ENCODE data around the gene OR6B1.
"Not testable (repeated sequence)": the region's sequence is repeated elsewhere in the genome, so short reads cannot be mapped to it uniquely, and the experiment has no call there.

The OR6B1 gene

GRCh38 chr7:144038887-144039286 is 38.8 kb downstream of the OR6B1 start:
- DNase-seq (ENCODE audit: low read depth), result no peak

DNA sequence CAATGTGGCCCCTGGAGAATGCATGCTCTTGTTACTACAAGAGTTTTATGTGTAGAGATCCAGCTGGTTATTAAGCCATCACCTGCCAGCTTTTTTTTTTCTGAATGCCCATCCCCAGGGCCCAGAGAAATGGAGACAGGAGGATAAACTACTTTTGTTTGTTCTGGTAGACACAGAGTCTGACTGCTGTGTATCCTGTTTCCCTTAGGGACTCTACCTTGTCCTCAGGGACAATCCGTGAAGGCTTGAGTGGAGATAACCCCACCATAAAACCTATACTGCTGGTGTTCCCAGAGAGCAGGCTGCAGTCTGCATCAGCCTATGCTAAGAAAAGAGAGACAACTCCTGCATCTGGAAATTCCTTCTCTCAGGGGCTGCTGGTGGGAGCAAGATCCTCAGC is 48.5 kb downstream of the OR6B1 start, which contains the start of gene OR2A5:
Gene OR2A5, plus strand, starts transcription at position 301 of the 400 bp plus-strand sequence. CDS start 1,454 bp downstream, outside the sequence.
- no peak for DNase-seq (ENCODE audit: low read depth)

DNA sequence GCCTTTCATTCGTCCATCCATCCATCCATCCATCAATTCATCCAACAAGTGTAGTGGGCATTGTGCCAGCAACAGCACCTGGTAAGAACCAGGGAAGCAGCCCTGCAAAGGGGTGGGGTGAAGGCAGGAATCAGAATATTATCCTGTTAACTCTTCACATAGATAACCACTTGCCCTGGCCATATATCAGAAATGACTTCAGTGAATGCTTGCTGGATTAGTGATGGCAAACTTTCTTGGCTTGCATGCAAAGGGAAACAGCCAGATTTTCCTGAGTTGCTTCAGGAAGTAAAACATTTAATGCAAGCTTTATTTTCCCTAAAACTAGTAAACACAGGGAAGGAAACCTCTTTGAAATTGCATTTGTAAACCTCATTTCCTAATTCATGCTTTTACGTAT is 49.4 kb downstream of the OR6B1 start:
- no peak for DNase-seq (ENCODE audit: low read depth)

GRCh38 chr7:144050093-144050492 is 50.0 kb downstream of the OR6B1 start:
- no peak for DNase-seq (ENCODE audit: low read depth)

DNA sequence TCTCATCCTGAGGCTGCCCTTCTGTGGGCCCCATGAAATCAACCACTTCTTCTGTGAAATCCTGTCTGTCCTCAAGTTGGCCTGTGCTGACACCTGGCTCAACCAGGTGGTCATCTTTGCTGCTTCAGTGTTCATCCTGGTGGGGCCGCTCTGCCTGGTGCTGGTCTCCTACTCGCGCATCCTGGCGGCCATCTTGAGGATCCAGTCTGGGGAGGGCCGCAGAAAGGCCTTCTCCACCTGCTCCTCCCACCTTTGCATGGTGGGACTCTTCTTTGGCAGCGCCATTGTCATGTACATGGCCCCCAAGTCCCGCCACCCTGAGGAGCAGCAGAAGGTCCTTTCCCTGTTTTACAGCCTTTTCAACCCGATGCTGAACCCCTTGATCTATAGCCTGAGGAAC is 50.8 kb downstream of the OR6B1 start:
- DNase-seq (ENCODE audit: low read depth), result not testable (repeated sequence)

DNA sequence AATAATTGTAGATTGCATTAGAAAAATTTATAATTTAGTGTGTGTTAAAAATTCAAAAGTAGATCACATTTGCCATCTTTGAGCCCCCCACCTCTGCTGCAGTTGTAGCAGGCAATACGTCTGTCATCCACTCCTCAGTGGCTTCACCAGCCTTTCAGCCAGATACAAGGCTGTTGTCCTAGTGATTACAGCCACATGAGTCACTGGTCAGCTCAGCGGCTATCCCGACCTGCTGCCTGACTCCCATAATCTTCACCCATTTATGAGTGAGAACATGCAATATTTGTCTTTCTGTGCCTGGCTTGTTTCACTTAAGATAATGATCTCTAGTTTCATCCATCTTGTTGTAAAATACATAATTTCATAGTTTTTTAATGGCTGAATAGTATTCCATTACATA is 57.8 kb downstream of the OR6B1 start:
- no peak for DNase-seq (ENCODE audit: low read depth)

Data from stimulated activated CD8-positive, alpha-beta memory T cell treated with anti-CD3 and anti-CD28 coated beads, Interleukin-15, amount 100 ng/mL, for 1 hour (primary cell).